ENCODE measurements around the gene RNU5B-1. TPM values are rescaled to one million over a fixed set of nuclear protein-coding genes. Genes with fewer than 3 reads are reported as not detected.
A peak's percentile ranks its signal among the peaks of the same experiment; 100 is the strongest.

RNU5B-1 gene
- total RNA-seq (10 to 100 TPM; 23.7 to 34.8 TPM), total RNA-seq (0.12 to 20.6 (median 1.5) reads per million in 172 experiments)
- not detected for polyA plus RNA-seq (2013, experiment 1 of 2)
- not detected for polyA plus RNA-seq (2013, experiment 2 of 2)

DNA sequence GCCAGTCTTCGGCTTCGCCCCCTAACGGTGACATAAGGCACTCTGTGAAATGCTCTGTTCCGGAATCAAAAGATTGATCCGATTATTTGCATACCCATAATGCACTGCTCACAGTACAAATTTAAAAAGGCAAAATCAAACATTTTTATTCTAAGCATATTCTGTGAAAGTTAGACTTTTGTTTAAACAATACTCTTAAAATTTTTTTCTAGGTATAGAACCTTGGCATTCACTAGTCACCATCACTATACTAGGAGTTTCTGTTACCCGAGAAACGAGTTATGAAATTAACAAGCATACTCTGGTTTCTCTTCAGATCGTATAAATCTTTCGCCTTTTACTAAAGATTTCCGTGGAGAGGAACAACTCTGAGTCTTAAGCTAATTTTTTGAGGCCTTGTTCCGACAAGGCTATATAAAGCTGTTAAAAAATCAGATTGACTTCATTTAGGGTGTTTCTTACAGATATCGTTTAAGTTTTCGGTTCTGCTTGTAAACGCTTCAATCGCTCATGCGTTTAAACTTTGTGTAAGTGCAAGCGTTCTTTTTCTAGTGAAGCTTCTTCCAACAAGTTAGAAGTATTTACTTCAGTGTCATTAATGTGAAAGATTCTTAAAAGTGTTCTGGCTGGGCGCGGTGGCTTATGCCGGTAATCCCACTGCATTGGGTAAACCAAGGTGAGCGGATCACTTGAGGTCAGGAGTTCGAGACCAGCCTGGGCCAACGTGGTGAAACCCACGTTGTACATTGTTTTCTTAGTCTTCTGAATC lies at the start of gene RNU5B-1:
Gene RNU5B-1, plus strand, starts transcription at position 297 of the 769 bp plus-strand sequence.
- peaks cover 20% of the 10 kb centered on the region for H3K36me3 Mint-ChIP-seq (ENCODE audit: low read depth)
- ChIA-PET CTCF (interaction anchor here (0.6 to 1.0 kb wide), 5 partner anchors 9 to 23 kb away, joined by 3 to 6 read pairs (median 5); partner anchors contain the start of genes PARP16 and RNU5A-1), POLR2A (interaction anchor here (0.6 to 4.7 kb wide), 36 partner anchors 9 to 1705 kb away, joined by 3 to 106 read pairs (median 4); partner anchors contain the start of genes CIAO2A, CLPX, HACD3 and INTS14)
- Histone ChIP-seq H3K36me3 (ENCODE audit: insufficient read depth, low read length) (no peaks in the 10 kb centered on the region), H3K27ac (ENCODE audit: low read depth in 1 of 2, low read length in 2 of 2) (peak within 1 kb of the TSS; percentile 72 to 93), H3K9me3 (ENCODE audit: control insufficient read depth in 1 of 2, insufficient read depth in 1 of 2, low read length in 2 of 2) (peaks cover 0 to 11% of the 10 kb centered on the region in 2 experiments), H3K27me3 (ENCODE audit: control insufficient read depth in 1 of 2, insufficient read depth in 2 of 2, low read length in 2 of 2) (no peaks in the 10 kb centered on the region), H3K4me1 (ENCODE audit: insufficient read depth, low read length) (peaks cover 26% of the 10 kb centered on the region), H3K4me3 (ENCODE audit: low read length) (peak within 1 kb of the TSS; percentile 61)
- peak within 1 kb of the TSS; percentile 93 for H3K4me3 Mint-ChIP-seq
- peaks cover 29% of the 10 kb centered on the region for H3K4me1 Mint-ChIP-seq (ENCODE audit: low read depth)
- ATAC-seq (ENCODE audit: poor library complexity) (peak; percentile 74), DNase-seq (peak; percentile 50 to 92 (median 65))
- TF ChIP-seq, protein P1, sequence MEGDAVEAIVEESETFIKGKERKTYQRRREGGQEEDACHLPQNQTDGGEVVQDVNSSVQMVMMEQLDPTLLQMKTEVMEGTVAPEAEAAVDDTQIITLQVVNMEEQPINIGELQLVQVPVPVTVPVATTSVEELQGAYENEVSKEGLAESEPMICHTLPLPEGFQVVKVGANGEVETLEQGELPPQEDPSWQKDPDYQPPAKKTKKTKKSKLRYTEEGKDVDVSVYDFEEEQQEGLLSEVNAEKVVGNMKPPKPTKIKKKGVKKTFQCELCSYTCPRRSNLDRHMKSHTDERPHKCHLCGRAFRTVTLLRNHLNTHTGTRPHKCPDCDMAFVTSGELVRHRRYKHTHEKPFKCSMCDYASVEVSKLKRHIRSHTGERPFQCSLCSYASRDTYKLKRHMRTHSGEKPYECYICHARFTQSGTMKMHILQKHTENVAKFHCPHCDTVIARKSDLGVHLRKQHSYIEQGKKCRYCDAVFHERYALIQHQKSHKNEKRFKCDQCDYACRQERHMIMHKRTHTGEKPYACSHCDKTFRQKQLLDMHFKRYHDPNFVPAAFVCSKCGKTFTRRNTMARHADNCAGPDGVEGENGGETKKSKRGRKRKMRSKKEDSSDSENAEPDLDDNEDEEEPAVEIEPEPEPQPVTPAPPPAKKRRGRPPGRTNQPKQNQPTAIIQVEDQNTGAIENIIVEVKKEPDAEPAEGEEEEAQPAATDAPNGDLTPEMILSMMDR (IDR thresholded peaks at IDR 0.05) = peak; percentile 96
- H3K27me3 Mint-ChIP-seq = peaks cover 6% of the 10 kb centered on the region
- no peaks in the 10 kb centered on the region for H3K9me3 Mint-ChIP-seq
- intact Hi-C loops (cut with DNase I, micrococcal nuclease) = loop anchor here (1.0 to 10.0 kb wide), 7 partner anchors 8 to 470 kb away; partner anchors contain the start of genes CLPX (in 2 of the 2), RNU5A-1 (in 2 of the 2) and INTS14 (in 1 of the 2)
- H3K27ac Mint-ChIP-seq = peak within 1 kb of the TSS; percentile 100

DNA sequence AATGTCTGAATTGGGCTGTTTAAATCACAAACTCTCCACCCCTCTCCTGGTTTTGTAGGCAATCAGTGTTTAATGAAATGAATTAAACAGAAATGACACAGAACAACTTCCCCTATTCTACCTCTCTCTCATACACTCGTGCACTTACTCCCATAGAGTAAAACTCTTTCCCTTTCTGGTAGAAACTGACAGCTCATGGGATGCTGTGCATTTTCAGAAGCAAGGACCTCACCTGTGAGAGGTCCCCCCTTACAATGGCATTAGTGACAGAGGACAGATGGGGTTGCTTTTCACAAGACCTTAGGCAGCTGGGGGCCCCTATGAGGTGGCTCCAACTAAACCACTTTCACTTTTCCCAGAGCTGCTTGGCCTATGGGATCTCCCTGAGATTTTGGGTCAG lies 49.7 kb upstream of the RNU5B-1 start:
- H3K4me3 Mint-ChIP-seq = no peak overlapping the region
- ChIA-PET POLR2A (interaction anchor here (0.7 kb wide), 1 partner anchor 422 kb away, joined by 3 read pairs; no protein-coding TSS in a partner anchor), CTCF (no interaction called here)
- H3K4me1 Mint-ChIP-seq (ENCODE audit: low read depth) = peaks cover 5% of the 10 kb centered on the region
- no peak for ATAC-seq (ENCODE audit: poor library complexity)
- Histone ChIP-seq H3K36me3 (ENCODE audit: insufficient read depth, low read length) (peaks cover 30% of the 10 kb centered on the region), H3K27ac (ENCODE audit: low read depth in 1 of 2, low read length in 2 of 2) (no peak overlapping the region), H3K4me1 (ENCODE audit: insufficient read depth, low read length) (peaks cover 2% of the 10 kb centered on the region), H3K27me3 (ENCODE audit: control insufficient read depth in 1 of 2, insufficient read depth in 2 of 2, low read length in 2 of 2) (no peaks in the 10 kb centered on the region), H3K4me3 (ENCODE audit: low read length) (no peak overlapping the region), H3K9me3 (ENCODE audit: control insufficient read depth in 1 of 2, insufficient read depth in 1 of 2, low read length in 2 of 2) (no peaks in the 10 kb centered on the region)
- peaks cover 49% of the 10 kb centered on the region for H3K36me3 Mint-ChIP-seq (ENCODE audit: low read depth)
- no peaks in the 10 kb centered on the region for H3K9me3 Mint-ChIP-seq
- intact Hi-C loops (cut with DNase I, micrococcal nuclease) = no loop called here
- no peaks in the 10 kb centered on the region for H3K27me3 Mint-ChIP-seq
- H3K27ac Mint-ChIP-seq = no peak overlapping the region
- no peak for DNase-seq
- TF ChIP-seq, protein P1 (IDR thresholded peaks at IDR 0.05) = no peak

DNA sequence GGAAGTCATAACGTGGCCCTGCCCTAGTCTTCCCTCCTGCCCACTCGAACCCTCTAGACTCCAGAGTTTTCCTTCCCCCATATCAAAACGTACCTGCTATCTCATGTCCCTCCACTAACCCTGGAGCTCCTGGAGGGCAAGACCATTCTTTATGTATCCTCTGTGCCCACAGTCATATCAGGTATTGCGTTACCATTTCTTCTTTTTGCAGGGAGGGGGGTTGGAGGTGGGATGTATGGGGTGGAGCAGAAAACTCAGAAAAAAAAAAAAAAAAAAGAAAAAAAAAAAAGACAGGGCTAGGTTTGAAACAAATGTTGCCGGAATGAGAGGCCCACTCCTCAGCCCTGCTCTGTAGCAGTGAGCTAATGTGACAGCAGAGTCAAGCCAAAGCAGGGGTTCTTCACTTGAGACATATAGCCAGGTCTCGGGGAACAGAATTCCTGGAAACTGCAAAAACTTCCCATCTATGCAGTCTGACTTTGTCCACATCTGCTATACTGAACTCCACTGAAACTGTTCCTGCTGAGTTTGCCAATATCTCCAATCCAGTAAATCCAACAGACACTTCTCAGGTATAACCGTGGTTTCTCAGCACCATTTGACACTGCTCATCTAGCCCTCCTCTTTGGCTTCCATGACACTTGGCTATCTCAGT lies 48.9 kb upstream of the RNU5B-1 start:
- H3K4me1 ChIP-seq (ENCODE audit: insufficient read depth, low read length) = no peaks in the 10 kb centered on the region
- Mint-ChIP-seq H3K4me3 (no peak overlapping the region), H3K27ac (no peak overlapping the region), H3K9me3 (no peaks in the 10 kb centered on the region), H3K27me3 (no peaks in the 10 kb centered on the region), H3K36me3 (ENCODE audit: low read depth) (peaks cover 58% of the 10 kb centered on the region), H3K4me1 (ENCODE audit: low read depth) (peaks cover under 1% of the 10 kb centered on the region)
- H3K36me3 ChIP-seq (ENCODE audit: insufficient read depth, low read length) = peaks cover 38% of the 10 kb centered on the region
- no peak overlapping the region for H3K27ac ChIP-seq (ENCODE audit: low read depth in 1 of 2, low read length in 2 of 2)
- intact Hi-C loops (cut with DNase I, micrococcal nuclease) = no loop called here
- POLR2A ChIA-PET = interaction anchor here (0.6 kb wide), 1 partner anchor 1084 kb away, joined by 3 read pairs; no protein-coding TSS in a partner anchor
- no peak overlapping the region for H3K4me3 ChIP-seq (ENCODE audit: low read length)
- H3K27me3 ChIP-seq (ENCODE audit: control insufficient read depth in 1 of 2, insufficient read depth in 2 of 2, low read length in 2 of 2) = no peaks in the 10 kb centered on the region
- TF ChIP-seq, protein P1 (IDR thresholded peaks at IDR 0.05) = no peak
- DNase-seq (no peak), ATAC-seq (ENCODE audit: poor library complexity) (no peak)
- H3K9me3 ChIP-seq (ENCODE audit: control insufficient read depth in 1 of 2, insufficient read depth in 1 of 2, low read length in 2 of 2) = no peaks in the 10 kb centered on the region
- CTCF ChIA-PET = interaction anchor here (0.7 kb wide), 1 partner anchor 22 kb away, joined by 3 read pairs; no protein-coding TSS in a partner anchor

Measured in CD4-positive, alpha-beta T cell (primary cell).